ENCODE data around the gene HNRNPUL1.
"Not testable (repeated sequence)": the region's sequence is repeated elsewhere in the genome, so short reads cannot be mapped to it uniquely, and the experiment has no call there.

The HNRNPUL1 gene

DNA sequence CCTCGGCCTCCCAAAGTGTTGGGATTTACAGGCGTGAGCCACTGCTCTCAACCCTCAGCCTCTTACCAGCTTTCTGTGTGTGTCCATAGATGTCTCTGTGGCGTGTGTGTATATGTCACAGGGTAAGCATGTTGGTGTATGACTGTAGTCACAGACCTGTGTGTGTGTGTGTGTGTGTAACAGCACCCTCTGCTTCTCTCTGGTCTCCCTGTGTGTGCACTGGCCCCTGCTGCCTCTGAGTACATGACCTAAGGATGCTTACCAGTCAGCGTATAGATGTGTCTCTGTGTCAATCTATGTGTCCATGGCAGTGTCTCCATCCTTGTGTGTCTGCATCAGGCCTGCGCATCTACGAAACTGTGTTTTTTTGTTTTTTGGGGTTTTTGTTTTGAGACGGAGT, 39.5 kb upstream of the HNRNPUL1 start:
- H3K4me3 ChIP-seq (ENCODE audit: low read length in 2 of 2): no peak overlapping the region
- no peak overlapping the region for H3K9ac ChIP-seq (ENCODE audit: low read length in 2 of 2)
- H3K9me3 ChIP-seq (ENCODE audit: control insufficient read depth in 2 of 2, low read length in 2 of 2): no peaks in the 10 kb centered on the region
- H3K27ac ChIP-seq (ENCODE audit: low read length): peak overlapping the region; percentile 89
- H3K36me3 ChIP-seq (ENCODE audit: control insufficient read depth in 2 of 2, insufficient read depth in 2 of 2, low read length in 2 of 2): peaks cover 0 to 4% of the 10 kb centered on the region in 2 donors
- H3K4me1 ChIP-seq (ENCODE audit: control insufficient read depth, insufficient read depth, low read length): peaks cover 41% of the 10 kb centered on the region
- H3K27me3 ChIP-seq (ENCODE audit: control insufficient read depth in 1 of 2, insufficient read depth in 2 of 2, low read length in 2 of 2): no peaks in the 10 kb centered on the region

DNA sequence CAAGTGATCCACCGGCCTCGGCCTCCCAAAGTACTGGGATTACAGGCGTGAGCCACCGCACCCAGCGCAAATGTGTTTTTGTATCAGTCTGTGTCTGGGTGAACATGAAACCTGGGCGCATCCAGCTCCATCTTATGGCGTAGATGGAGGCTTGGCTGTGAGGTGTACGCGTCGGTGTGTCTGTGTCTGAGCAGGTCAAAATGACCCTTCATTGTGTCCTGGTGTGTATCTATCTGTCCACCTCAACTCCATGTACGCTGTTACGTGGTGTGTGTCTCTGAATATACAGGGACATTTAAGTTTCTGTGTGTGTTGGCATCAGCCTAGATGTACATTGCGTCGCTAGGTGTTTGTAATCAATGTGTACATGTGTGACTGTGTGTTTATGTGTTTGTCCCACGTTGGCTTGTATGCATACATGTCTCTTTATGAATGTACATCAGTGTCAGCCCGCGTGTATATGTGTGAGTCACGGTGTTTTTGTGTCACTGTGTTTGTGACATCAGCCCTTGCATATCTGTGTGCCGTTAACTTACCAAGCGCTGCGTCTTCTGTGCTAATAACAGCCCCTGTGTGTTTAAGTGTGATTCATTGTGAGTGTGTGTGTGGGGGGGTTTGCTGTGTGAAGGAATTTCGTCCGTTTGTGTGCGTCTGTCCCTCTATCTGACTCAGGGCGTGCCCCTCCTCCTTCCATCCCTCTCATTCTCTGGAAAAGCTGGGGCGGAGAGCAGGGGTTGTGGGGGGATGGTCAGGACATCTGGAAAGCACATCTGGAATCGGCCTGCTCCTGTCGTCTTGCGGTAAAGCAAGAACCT, 38.7 kb upstream of the HNRNPUL1 start:
- Histone ChIP-seq H3K27me3 (ENCODE audit: control insufficient read depth in 1 of 2, insufficient read depth in 2 of 2, low read length in 2 of 2) (no peaks in the 10 kb centered on the region), H3K9ac (ENCODE audit: low read length in 2 of 2) (peak overlapping the region; percentile 24 to 75), H3K36me3 (ENCODE audit: control insufficient read depth in 2 of 2, insufficient read depth in 2 of 2, low read length in 2 of 2) (peaks cover 0 to 4% of the 10 kb centered on the region in 2 donors), H3K4me3 (ENCODE audit: low read length in 2 of 2) (peak overlapping the region; percentile 78 to 86), H3K27ac (ENCODE audit: low read length) (peak overlapping the region; percentile 89), H3K4me1 (ENCODE audit: control insufficient read depth, insufficient read depth, low read length) (peaks cover 38% of the 10 kb centered on the region), H3K9me3 (ENCODE audit: control insufficient read depth in 2 of 2, low read length in 2 of 2) (no peaks in the 10 kb centered on the region)

DNA sequence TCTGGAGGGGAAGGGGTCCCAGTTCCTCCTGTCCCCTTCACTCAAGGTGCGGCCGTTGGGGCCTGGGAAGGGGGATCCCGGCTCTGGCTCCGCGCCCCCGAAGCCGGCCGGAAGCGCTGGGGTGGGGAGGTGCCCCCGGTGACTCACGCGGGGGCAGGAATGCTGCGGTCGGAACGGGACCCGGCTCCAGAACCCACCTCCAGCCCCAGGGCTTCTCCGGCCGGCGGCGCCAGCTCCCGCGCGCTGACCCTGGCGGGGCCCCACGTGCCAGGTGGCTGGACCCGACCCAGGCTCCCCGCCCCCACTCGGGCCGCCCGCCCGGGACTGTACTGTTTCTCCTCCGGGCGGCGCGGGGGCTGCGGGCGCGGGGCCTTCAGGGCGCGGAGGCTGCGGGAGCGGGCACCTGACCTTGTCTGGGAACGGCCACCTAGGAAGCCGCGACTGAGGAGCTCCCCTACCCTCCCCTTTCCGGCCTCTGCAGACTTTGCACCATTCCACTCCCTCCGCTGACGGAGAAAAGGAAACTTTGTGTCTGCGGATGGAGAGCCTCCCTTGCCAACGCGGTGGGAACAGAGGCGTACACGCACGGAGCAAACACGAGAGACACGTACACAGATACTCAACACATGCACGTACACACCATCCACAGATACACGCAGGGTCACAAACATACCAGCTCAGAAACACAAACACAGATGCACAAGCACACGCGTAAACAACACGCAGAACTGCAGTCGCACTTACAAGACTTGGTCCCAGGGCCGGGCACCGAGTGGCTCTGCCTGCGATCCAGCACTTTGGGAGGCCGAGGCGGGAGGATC, 37.9 kb upstream of the HNRNPUL1 start:
- Histone ChIP-seq H3K9me3 (ENCODE audit: control insufficient read depth in 2 of 2, low read length in 2 of 2) (no peaks in the 10 kb centered on the region), H3K4me3 (ENCODE audit: low read length in 2 of 2) (peak overlapping the region; percentile 78 to 86), H3K27ac (ENCODE audit: low read length) (peak overlapping the region; percentile 89), H3K9ac (ENCODE audit: low read length in 2 of 2) (peak overlapping the region; percentile 24 to 75), H3K27me3 (ENCODE audit: control insufficient read depth in 1 of 2, insufficient read depth in 2 of 2, low read length in 2 of 2) (no peaks in the 10 kb centered on the region), H3K4me1 (ENCODE audit: control insufficient read depth, insufficient read depth, low read length) (peaks cover 30% of the 10 kb centered on the region), H3K36me3 (ENCODE audit: control insufficient read depth in 2 of 2, insufficient read depth in 2 of 2, low read length in 2 of 2) (peaks cover 1 to 8% of the 10 kb centered on the region in 2 donors)

DNA sequence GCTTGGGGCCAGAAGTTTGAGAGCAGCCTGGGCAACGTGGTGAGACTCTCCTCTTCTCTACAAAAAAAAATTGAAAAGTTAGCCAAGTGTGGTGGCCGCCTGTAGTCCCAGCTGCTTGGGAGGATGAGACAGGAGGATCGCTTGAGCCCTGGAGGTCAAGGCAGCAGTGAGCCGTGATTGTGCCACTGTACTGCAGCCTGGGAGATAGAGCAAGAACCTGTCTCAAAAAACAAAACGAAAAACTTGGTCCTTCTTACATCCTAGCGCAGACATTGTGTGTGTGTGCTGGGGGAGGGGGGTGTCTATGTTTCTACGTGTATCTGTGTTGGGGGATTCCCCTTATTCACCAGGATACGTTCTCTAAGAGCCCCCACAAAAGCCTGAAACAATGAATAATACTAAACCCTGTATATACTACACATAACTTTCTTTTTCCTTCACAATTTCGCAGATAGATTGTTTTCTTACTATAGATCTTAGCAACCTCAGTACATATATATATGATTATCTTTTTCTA, 37.2 kb upstream of the HNRNPUL1 start:
- Histone ChIP-seq H3K27me3 (ENCODE audit: control insufficient read depth in 1 of 2, insufficient read depth in 2 of 2, low read length in 2 of 2) (no peaks in the 10 kb centered on the region), H3K9me3 (ENCODE audit: control insufficient read depth in 2 of 2, low read length in 2 of 2) (no peaks in the 10 kb centered on the region), H3K4me3 (ENCODE audit: low read length in 2 of 2) (peak overlapping the region; percentile 78 to 86), H3K36me3 (ENCODE audit: control insufficient read depth in 2 of 2, insufficient read depth in 2 of 2, low read length in 2 of 2) (peaks cover 4 to 5% of the 10 kb centered on the region in 2 donors), H3K9ac (ENCODE audit: low read length in 2 of 2) (peak overlapping the region; percentile 24 to 75), H3K4me1 (ENCODE audit: control insufficient read depth, insufficient read depth, low read length) (peaks cover 26% of the 10 kb centered on the region), H3K27ac (ENCODE audit: low read length) (peak overlapping the region; percentile 89)

DNA sequence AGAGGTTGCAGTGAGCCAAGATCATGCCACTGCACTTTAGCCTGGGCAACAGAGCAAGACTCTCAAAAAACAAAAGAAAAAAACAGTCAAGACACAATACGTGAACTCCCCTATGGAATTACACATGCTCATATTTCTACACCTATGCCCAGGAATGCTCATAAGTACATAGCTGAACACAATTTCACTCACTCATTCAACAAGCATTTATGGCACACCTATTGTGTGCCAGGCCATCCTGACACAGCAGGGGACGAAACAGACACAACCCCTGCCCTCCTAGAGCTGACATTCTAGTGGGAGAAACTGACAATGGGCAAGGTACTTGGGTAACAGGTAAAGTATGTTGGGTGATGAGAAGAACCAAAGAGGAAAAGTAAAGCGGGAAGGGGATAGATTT, 35.7 kb upstream of the HNRNPUL1 start:
- peaks cover 8 to 9% of the 10 kb centered on the region in 2 donors for H3K36me3 ChIP-seq (ENCODE audit: control insufficient read depth in 2 of 2, insufficient read depth in 2 of 2, low read length in 2 of 2)
- H3K9ac ChIP-seq (ENCODE audit: low read length in 2 of 2): no peak overlapping the region
- H3K27ac ChIP-seq (ENCODE audit: low read length): peak overlapping the region; percentile 6
- no peaks in the 10 kb centered on the region for H3K9me3 ChIP-seq (ENCODE audit: control insufficient read depth in 2 of 2, low read length in 2 of 2)
- H3K4me1 ChIP-seq (ENCODE audit: control insufficient read depth, insufficient read depth, low read length): peaks cover 22% of the 10 kb centered on the region
- no peak overlapping the region for H3K4me3 ChIP-seq (ENCODE audit: low read length in 2 of 2)
- no peaks in the 10 kb centered on the region for H3K27me3 ChIP-seq (ENCODE audit: control insufficient read depth in 1 of 2, insufficient read depth in 2 of 2, low read length in 2 of 2)

DNA sequence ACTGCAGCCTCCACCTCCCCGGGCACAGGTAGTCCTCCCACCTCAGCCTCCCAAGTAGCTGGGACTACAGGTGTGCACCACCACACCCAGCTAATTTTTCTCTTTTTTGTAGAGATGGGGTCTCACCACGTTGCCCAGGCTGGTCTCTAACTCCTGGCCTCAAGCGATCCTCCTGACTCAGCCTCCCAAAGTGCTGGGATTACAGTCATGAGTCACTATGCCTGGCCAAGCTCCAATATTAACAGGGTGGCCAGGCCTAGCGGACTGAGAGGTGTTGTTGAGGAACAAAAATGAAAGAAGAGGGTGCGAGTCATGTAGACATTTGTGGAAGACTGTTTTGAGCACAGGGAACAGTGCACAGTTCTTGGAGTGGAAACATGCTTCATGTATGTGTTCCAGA, 34.8 kb upstream of the HNRNPUL1 start:
- Histone ChIP-seq H3K4me1 (ENCODE audit: control insufficient read depth, insufficient read depth, low read length) (peaks cover 18% of the 10 kb centered on the region), H3K36me3 (ENCODE audit: control insufficient read depth in 2 of 2, insufficient read depth in 2 of 2, low read length in 2 of 2) (peaks cover 16% of the 10 kb centered on the region in 2 donors)
- H3K27me3 ChIP-seq (ENCODE audit: control insufficient read depth in 1 of 2, insufficient read depth in 2 of 2, low read length in 2 of 2); H3K27ac ChIP-seq (ENCODE audit: low read length); H3K4me3 ChIP-seq (ENCODE audit: low read length in 2 of 2); H3K9ac ChIP-seq (ENCODE audit: low read length in 2 of 2); H3K9me3 ChIP-seq (ENCODE audit: control insufficient read depth in 2 of 2, low read length in 2 of 2): not testable (repeated sequence)

DNA sequence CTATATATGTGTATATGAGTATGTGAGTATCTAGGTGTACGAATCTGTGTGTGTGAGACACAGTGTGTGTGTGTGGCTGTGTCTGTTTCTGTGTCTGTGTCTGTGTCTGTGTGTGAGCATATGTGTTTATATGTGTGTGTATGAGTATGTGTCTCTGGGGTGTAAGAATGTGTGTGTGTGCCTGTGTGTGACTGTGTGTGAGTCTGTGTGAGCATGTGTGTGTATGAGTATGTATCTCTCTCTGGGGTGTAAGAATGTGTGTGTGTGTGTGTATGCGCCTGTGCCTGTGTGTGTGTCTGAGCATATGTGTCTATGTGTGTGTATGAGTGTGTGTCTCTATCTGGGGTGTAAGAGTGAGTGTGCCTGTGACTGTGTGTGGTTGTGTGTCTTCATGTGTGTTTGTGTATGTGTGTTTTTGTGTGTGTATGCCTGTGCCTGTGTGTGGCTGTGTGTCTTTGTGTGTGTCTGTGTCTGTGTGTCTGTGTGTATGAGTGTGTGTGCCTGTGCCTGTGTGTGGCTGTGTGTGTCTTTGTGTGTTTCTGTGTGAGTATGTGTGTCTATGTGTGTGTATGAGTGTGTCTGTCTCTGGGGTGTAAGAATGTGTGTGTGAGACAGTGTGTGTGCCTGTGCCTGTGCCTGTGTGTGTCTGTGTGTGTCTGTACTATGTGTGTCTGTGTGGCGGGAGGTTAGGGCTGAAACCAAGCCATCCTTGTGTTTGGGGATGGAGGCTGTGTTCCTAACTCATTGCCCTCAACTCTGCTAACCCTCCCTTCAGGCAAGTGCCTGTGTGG, 33.9 kb upstream of the HNRNPUL1 start:
- peak overlapping the region in 1 of 2 donors; percentile 16 for H3K9ac ChIP-seq (ENCODE audit: low read length in 2 of 2)
- H3K9me3 ChIP-seq (ENCODE audit: control insufficient read depth in 2 of 2, low read length in 2 of 2): no peaks in the 10 kb centered on the region
- peaks cover 20% of the 10 kb centered on the region in 2 donors for H3K36me3 ChIP-seq (ENCODE audit: control insufficient read depth in 2 of 2, insufficient read depth in 2 of 2, low read length in 2 of 2)
- no peaks in the 10 kb centered on the region for H3K27me3 ChIP-seq (ENCODE audit: control insufficient read depth in 1 of 2, insufficient read depth in 2 of 2, low read length in 2 of 2)
- H3K4me3 ChIP-seq (ENCODE audit: low read length in 2 of 2): no peak overlapping the region
- H3K27ac ChIP-seq (ENCODE audit: low read length): no peak overlapping the region
- H3K4me1 ChIP-seq (ENCODE audit: control insufficient read depth, insufficient read depth, low read length): peaks cover 16% of the 10 kb centered on the region

DNA sequence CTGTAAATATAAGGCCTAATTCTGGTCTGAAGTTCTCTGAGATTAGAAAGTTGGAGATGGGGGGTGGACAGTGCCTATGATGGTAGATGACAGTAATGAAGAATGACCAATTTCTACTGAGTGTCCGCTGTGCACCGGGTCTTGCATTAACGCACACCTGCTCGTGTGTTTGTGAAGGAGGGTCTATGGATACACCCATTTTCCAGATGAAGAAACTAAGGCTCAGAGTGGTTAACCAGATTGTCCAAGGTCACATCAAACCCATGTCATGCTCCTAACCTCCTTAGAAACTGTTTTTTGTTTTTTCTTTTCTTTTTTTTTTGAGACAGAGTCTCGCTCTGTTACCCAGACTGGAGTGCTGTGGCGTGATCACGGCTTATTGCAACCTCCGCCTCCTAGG, 31.5 kb upstream of the HNRNPUL1 start:
- Histone ChIP-seq H3K27me3 (ENCODE audit: control insufficient read depth in 1 of 2, insufficient read depth in 2 of 2, low read length in 2 of 2) (no peaks in the 10 kb centered on the region), H3K9ac (ENCODE audit: low read length in 2 of 2) (no peak overlapping the region), H3K36me3 (ENCODE audit: control insufficient read depth in 2 of 2, insufficient read depth in 2 of 2, low read length in 2 of 2) (peaks cover 26 to 30% of the 10 kb centered on the region in 2 donors), H3K4me3 (ENCODE audit: low read length in 2 of 2) (no peak overlapping the region), H3K27ac (ENCODE audit: low read length) (no peak overlapping the region), H3K4me1 (ENCODE audit: control insufficient read depth, insufficient read depth, low read length) (no peaks in the 10 kb centered on the region), H3K9me3 (ENCODE audit: control insufficient read depth in 2 of 2, low read length in 2 of 2) (no peaks in the 10 kb centered on the region)

DNA sequence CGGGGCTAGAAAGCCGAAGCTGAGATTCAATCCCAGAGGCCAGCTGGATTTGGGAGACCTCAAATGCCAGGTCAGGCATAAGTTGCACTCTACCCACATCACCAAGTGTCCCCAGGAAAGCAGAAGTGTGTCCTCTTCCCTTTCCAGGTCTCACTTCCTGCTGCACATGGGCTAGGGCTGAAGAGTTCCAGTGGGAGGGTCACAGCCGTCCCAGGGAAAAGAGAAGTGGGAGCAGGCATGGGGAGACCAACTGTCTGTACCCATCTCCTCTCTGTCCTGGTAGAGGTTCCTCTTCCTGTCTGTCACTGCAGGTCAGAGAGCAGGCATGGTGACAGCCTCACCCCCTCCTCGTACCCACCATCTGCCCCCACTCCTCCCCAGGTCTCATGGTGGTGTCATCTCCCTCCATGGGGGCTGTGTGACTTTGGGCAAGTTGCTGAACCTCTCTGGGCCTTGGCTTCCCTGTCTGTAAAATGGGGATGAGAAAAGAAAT, 30.4 kb upstream of the HNRNPUL1 start:
- Histone ChIP-seq H3K4me3 (ENCODE audit: low read length in 2 of 2) (no peak overlapping the region), H3K9me3 (ENCODE audit: control insufficient read depth in 2 of 2, low read length in 2 of 2) (no peaks in the 10 kb centered on the region), H3K36me3 (ENCODE audit: control insufficient read depth in 2 of 2, insufficient read depth in 2 of 2, low read length in 2 of 2) (peaks cover 37 to 40% of the 10 kb centered on the region in 2 donors), H3K9ac (ENCODE audit: low read length in 2 of 2) (no peak overlapping the region), H3K27ac (ENCODE audit: low read length) (no peak overlapping the region), H3K27me3 (ENCODE audit: control insufficient read depth in 1 of 2, insufficient read depth in 2 of 2, low read length in 2 of 2) (no peaks in the 10 kb centered on the region), H3K4me1 (ENCODE audit: control insufficient read depth, insufficient read depth, low read length) (no peaks in the 10 kb centered on the region)

DNA sequence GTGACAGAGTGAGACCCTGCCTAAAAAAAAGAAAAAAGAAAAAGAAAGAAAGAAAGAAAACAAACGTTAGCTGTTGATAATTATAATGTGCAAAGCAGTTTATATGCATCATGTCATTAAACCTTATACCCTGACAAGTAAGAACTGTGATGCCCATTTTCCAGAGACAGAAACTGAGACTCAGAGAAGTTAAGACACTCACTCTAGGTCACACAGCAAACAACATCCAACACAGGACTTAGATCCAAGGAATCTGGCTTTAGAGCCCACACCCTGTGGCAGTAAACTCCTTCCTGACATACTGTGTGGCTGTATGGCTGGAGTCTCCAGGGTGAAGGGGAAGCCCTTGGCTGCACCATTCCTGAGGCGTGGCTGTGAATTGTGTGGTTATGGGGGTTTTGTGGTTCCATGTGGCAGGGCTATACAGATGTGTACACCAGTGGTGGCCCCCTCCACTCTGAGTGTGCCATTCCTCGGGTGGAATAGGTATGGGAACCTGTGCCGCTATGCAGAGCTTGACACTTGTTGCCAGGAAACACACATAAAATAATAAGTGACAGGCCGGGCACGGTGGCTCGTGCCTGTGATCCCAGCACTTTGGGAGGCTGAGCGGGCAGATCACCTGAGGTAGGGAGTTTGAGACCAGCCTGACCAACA, 29.5 kb upstream of the HNRNPUL1 start:
- Histone ChIP-seq H3K36me3 (ENCODE audit: control insufficient read depth in 2 of 2, insufficient read depth in 2 of 2, low read length in 2 of 2) (peaks cover 46 to 49% of the 10 kb centered on the region in 2 donors), H3K4me3 (ENCODE audit: low read length in 2 of 2) (no peak overlapping the region), H3K9me3 (ENCODE audit: control insufficient read depth in 2 of 2, low read length in 2 of 2) (no peaks in the 10 kb centered on the region), H3K4me1 (ENCODE audit: control insufficient read depth, insufficient read depth, low read length) (no peaks in the 10 kb centered on the region), H3K27me3 (ENCODE audit: control insufficient read depth in 1 of 2, insufficient read depth in 2 of 2, low read length in 2 of 2) (no peaks in the 10 kb centered on the region), H3K9ac (ENCODE audit: low read length in 2 of 2) (no peak overlapping the region), H3K27ac (ENCODE audit: low read length) (no peak overlapping the region)

Measured in stomach smooth muscle (tissue), 2 donors.